Cardiac fibroblast (primary cell): ENCODE measurements around the gene SCARB1.
A peak's percentile ranks its signal among the peaks of the same experiment; 100 is the strongest.

Experiments
- DNase-seq, 2 donors: peaks; one replicate each; pipeline versions ENCODE4 v3.0.0 to v3.0.0-alpha.2; 2010; ENCODE audit warnings: low read depth in 2 of 2
- H3K4me3 ChIP-seq, 2 donors: replicated peaks in 1 of 2; 1 replicate in 1 of 2; 2 replicates in 1 of 2; pipeline ENCODE4 v1.5.1; 2011; ENCODE audit warnings: low read depth in 2 of 2, low read length in 2 of 2, mild to moderate bottlenecking in 2 of 2, moderate library complexity in 1 of 2
- CTCF ChIP-seq: IDR thresholded peaks from one replicate; pipeline ENCODE4 v1.5.1; 2011; ENCODE audit warnings: low read depth, mild to moderate bottlenecking, low read length, inconsistent platforms

The SCARB1 gene

GRCh38 chr12:124812979-124813378 lies 50.7 kb downstream of the SCARB1 start:
- no peak for DNase-seq
- H3K4me3 ChIP-seq = no peak overlapping the region
- no peak for TF ChIP-seq CTCF

GRCh38 chr12:124812356-124812755 lies 51.3 kb downstream of the SCARB1 start:
- H3K4me3 ChIP-seq = no peak overlapping the region
- no peak for DNase-seq
- no peak for TF ChIP-seq CTCF

GRCh38 chr12:124811633-124812032 lies 52.0 kb downstream of the SCARB1 start:
- DNase-seq = no peak
- H3K4me3 ChIP-seq = no peak overlapping the region
- TF ChIP-seq CTCF = no peak

- TF ChIP-seq CTCF = no peak
- no peak overlapping the region for H3K4me3 ChIP-seq
- peak in 1 of 2 donors; percentile 42 for DNase-seq
Observed at GRCh38 chr12:124809878-124810277, 53.8 kb downstream of the SCARB1 start.

- no peak for TF ChIP-seq CTCF
- DNase-seq = no peak
- no peak overlapping the region for H3K4me3 ChIP-seq
Observed at GRCh38 chr12:124809391-124809790, 54.3 kb downstream of the SCARB1 start.

GRCh38 chr12:124808272-124808671 lies 55.4 kb downstream of the SCARB1 start:
- no peak for DNase-seq
- no peak overlapping the region for H3K4me3 ChIP-seq
- TF ChIP-seq CTCF = no peak

GRCh38 chr12:124805876-124806668 lies 57.6 kb downstream of the SCARB1 start:
- no peak for DNase-seq
- no peak overlapping the region for H3K4me3 ChIP-seq
- TF ChIP-seq CTCF = no peak
